ENCODE results near the gene CNST. TPM values are rescaled to one million over a fixed set of nuclear protein-coding genes. Genes with fewer than 3 reads are reported as not detected.
A peak's percentile ranks its signal among the peaks of the same experiment; 100 is the strongest.

The CNST gene
- total RNA-seq, 1 experiment from 2014 or later: 14.8 TPM

- Histone ChIP-seq H3K36me3 (ENCODE audit: control insufficient read depth, insufficient read depth, low read length) (no peaks in the 10 kb centered on the region), H3K4me1 (peaks cover 22% of the 10 kb centered on the region), H3K4me3 (ENCODE audit: low read depth, low read length) (no peak overlapping the region), H3K9me3 (no peaks in the 10 kb centered on the region), H3K27me3 (replicated peaks; ENCODE audit: control insufficient read depth, insufficient read depth, low read length) (no peaks in the 10 kb centered on the region)
- Mint-ChIP-seq H3K27me3 (ENCODE audit: insufficient read depth, unreplicated experiment) (no peaks in the 10 kb centered on the region), H3K27ac (ENCODE audit: unreplicated experiment) (no peak overlapping the region), H3K36me3 (ENCODE audit: insufficient read depth, unreplicated experiment) (peaks cover 9% of the 10 kb centered on the region), H3K4me3 (ENCODE audit: unreplicated experiment) (no peak overlapping the region), H3K9me3 (ENCODE audit: unreplicated experiment) (no peaks in the 10 kb centered on the region), H3K4me1 (ENCODE audit: low read depth, unreplicated experiment) (peaks cover 33% of the 10 kb centered on the region)
- DNase-seq: no peak
- ChIA-PET POLR2A (no interaction called here), CTCF (no interaction called here)
- no TSS peak for BruUV-seq (replicated peaks)
- intact Hi-C loops (cut with micrococcal nuclease; ENCODE audit: unreplicated experiment): no loop called here
- TF ChIP-seq, protein P1, sequence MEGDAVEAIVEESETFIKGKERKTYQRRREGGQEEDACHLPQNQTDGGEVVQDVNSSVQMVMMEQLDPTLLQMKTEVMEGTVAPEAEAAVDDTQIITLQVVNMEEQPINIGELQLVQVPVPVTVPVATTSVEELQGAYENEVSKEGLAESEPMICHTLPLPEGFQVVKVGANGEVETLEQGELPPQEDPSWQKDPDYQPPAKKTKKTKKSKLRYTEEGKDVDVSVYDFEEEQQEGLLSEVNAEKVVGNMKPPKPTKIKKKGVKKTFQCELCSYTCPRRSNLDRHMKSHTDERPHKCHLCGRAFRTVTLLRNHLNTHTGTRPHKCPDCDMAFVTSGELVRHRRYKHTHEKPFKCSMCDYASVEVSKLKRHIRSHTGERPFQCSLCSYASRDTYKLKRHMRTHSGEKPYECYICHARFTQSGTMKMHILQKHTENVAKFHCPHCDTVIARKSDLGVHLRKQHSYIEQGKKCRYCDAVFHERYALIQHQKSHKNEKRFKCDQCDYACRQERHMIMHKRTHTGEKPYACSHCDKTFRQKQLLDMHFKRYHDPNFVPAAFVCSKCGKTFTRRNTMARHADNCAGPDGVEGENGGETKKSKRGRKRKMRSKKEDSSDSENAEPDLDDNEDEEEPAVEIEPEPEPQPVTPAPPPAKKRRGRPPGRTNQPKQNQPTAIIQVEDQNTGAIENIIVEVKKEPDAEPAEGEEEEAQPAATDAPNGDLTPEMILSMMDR (IDR thresholded peaks at IDR 0.05; ENCODE audit: insufficient read depth in 1 of 2, low read depth in 1 of 2, low read length in 1 of 2, severe bottlenecking in 1 of 2, unreplicated experiment in 1 of 2): no peak
Measured at GRCh38 chr1:246579818-246580217, 13.6 kb downstream of the CNST start.

GRCh38 chr1:246580497-246581370 lies 14.5 kb downstream of the CNST start:
- H3K36me3 Mint-ChIP-seq (ENCODE audit: insufficient read depth, unreplicated experiment): peaks cover 13% of the 10 kb centered on the region
- H3K4me3 Mint-ChIP-seq (ENCODE audit: unreplicated experiment): no peak overlapping the region
- H3K27ac Mint-ChIP-seq (ENCODE audit: unreplicated experiment): no peak overlapping the region
- no peak for DNase-seq
- H3K9me3 Mint-ChIP-seq (ENCODE audit: unreplicated experiment): no peaks in the 10 kb centered on the region
- H3K9me3 ChIP-seq: no peaks in the 10 kb centered on the region
- ChIA-PET POLR2A (no interaction called here), CTCF (no interaction called here)
- BruUV-seq (replicated peaks): no TSS peak
- no peaks in the 10 kb centered on the region for H3K27me3 ChIP-seq (replicated peaks; ENCODE audit: control insufficient read depth, insufficient read depth, low read length)
- no peak overlapping the region for H3K4me3 ChIP-seq (ENCODE audit: low read depth, low read length)
- no peaks in the 10 kb centered on the region for H3K27me3 Mint-ChIP-seq (ENCODE audit: insufficient read depth, unreplicated experiment)
- TF ChIP-seq, protein P1 (IDR thresholded peaks at IDR 0.05; ENCODE audit: insufficient read depth in 1 of 2, low read depth in 1 of 2, low read length in 1 of 2, severe bottlenecking in 1 of 2, unreplicated experiment in 1 of 2): no peak
- H3K36me3 ChIP-seq (ENCODE audit: control insufficient read depth, insufficient read depth, low read length): no peaks in the 10 kb centered on the region
- H3K4me1 ChIP-seq: peaks cover 22% of the 10 kb centered on the region
- peaks cover 33% of the 10 kb centered on the region for H3K4me1 Mint-ChIP-seq (ENCODE audit: low read depth, unreplicated experiment)
- intact Hi-C loops (cut with micrococcal nuclease; ENCODE audit: unreplicated experiment): no loop called here

GRCh38 chr1:246582301-246583055 lies 16.2 kb downstream of the CNST start:
- H3K27me3 Mint-ChIP-seq (ENCODE audit: insufficient read depth, unreplicated experiment): no peaks in the 10 kb centered on the region
- no peaks in the 10 kb centered on the region for H3K9me3 Mint-ChIP-seq (ENCODE audit: unreplicated experiment)
- TF ChIP-seq, protein P1 (IDR thresholded peaks at IDR 0.05; ENCODE audit: insufficient read depth in 1 of 2, low read depth in 1 of 2, low read length in 1 of 2, severe bottlenecking in 1 of 2, unreplicated experiment in 1 of 2): no peak
- intact Hi-C loops (cut with micrococcal nuclease; ENCODE audit: unreplicated experiment): loop anchor here (1.0 to 2.0 kb wide), 2 partner anchors 16 to 26 kb away; partner anchors contain the start of genes CNST and TFB2M
- H3K27ac Mint-ChIP-seq (ENCODE audit: unreplicated experiment): peak overlapping the region; percentile 43
- H3K36me3 Mint-ChIP-seq (ENCODE audit: insufficient read depth, unreplicated experiment): peaks cover 13% of the 10 kb centered on the region
- ChIA-PET CTCF (no interaction called here), POLR2A (no interaction called here)
- no TSS peak for BruUV-seq (replicated peaks)
- Histone ChIP-seq H3K4me1 (peaks cover 19% of the 10 kb centered on the region), H3K9me3 (no peaks in the 10 kb centered on the region), H3K4me3 (ENCODE audit: low read depth, low read length) (no peak overlapping the region), H3K27me3 (replicated peaks; ENCODE audit: control insufficient read depth, insufficient read depth, low read length) (no peaks in the 10 kb centered on the region), H3K36me3 (ENCODE audit: control insufficient read depth, insufficient read depth, low read length) (no peaks in the 10 kb centered on the region)
- H3K4me1 Mint-ChIP-seq (ENCODE audit: low read depth, unreplicated experiment): peaks cover 33% of the 10 kb centered on the region
- no peak for DNase-seq
- H3K4me3 Mint-ChIP-seq (ENCODE audit: unreplicated experiment): no peak overlapping the region

All from Caco-2 (cell line).